ENCODE measurements around the gene CISH.

DNA sequence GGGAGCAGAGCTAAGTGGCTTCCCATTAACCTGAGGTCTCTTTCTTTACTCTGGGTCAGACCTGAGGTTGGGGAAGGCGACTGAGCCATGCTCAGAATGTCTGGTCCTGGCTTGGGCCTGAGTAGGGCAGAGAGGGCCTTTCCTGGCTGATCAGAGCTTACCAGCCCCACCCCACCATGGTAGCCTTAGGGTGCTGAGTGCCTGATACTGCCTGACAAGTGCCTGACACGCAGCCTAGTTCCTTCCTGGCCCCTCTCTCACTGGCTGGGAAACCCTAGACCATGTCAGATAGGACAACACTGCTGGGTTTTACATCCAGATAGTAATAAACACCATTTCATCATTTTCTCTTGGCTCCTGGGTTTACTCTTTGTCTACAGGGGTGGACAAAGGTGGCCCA lies 37.4 kb upstream of the CISH start:
- TF ChIP-seq, protein P1, sequence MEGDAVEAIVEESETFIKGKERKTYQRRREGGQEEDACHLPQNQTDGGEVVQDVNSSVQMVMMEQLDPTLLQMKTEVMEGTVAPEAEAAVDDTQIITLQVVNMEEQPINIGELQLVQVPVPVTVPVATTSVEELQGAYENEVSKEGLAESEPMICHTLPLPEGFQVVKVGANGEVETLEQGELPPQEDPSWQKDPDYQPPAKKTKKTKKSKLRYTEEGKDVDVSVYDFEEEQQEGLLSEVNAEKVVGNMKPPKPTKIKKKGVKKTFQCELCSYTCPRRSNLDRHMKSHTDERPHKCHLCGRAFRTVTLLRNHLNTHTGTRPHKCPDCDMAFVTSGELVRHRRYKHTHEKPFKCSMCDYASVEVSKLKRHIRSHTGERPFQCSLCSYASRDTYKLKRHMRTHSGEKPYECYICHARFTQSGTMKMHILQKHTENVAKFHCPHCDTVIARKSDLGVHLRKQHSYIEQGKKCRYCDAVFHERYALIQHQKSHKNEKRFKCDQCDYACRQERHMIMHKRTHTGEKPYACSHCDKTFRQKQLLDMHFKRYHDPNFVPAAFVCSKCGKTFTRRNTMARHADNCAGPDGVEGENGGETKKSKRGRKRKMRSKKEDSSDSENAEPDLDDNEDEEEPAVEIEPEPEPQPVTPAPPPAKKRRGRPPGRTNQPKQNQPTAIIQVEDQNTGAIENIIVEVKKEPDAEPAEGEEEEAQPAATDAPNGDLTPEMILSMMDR (IDR thresholded peaks at IDR 0.05 in 4 of 5, conservative IDR thresholded peaks at IDR 0.05 in 1 of 5), result no peak
- TF ChIP-seq POLR2A (IDR thresholded peaks at IDR 0.05), result no peak
